Activated CD4-positive, alpha-beta T cell treated with anti-CD3 and anti-CD28 coated beads, Interleukin-2, amount 50 U/mL, for 24 hours (primary cell): ENCODE results near the gene KIAA0408.
"Not testable (repeated sequence)": the region's sequence is repeated elsewhere in the genome, so short reads cannot be mapped to it uniquely, and the experiment has no call there.

Experiments
- DNase-seq, 2 donors: peaks; one replicate each; pipeline ENCODE4 v3.0.0-alpha.2; 2020; ENCODE audit warnings: low read depth in 1 of 2, low spot score in 1 of 2

The KIAA0408 gene

GRCh38 chr6:127464161-127464880 lies 5.1 kb upstream of the KIAA0408 start:
- no peak for DNase-seq

- DNase-seq, result no peak
Measured at GRCh38 chr6:127463056-127463455, 3.9 kb upstream of the KIAA0408 start.

GRCh38 chr6:127462376-127462775 lies 3.2 kb upstream of the KIAA0408 start:
- DNase-seq, result no peak

- DNase-seq, result no peak
Measured at GRCh38 chr6:127460465-127460864, 1.3 kb upstream of the KIAA0408 start.

- no peak for DNase-seq
Measured at GRCh38 chr6:127458817-127459216, 372 bp downstream of the KIAA0408 start.

GRCh38 chr6:127458222-127458621 lies 967 bp downstream of the KIAA0408 start:
- DNase-seq, result no peak

- no peak for DNase-seq
Measured at GRCh38 chr6:127457456-127458064, 1.6 kb downstream of the KIAA0408 start.

- DNase-seq, result no peak
Measured at GRCh38 chr6:127456465-127456864, 2.7 kb downstream of the KIAA0408 start.

GRCh38 chr6:127453845-127454619 lies 5.2 kb downstream of the KIAA0408 start:
- no peak for DNase-seq

- no peak for DNase-seq
Measured at GRCh38 chr6:127452803-127453202, 6.4 kb downstream of the KIAA0408 start.

GRCh38 chr6:127451388-127451787 lies 7.8 kb downstream of the KIAA0408 start:
- no peak for DNase-seq

- DNase-seq, result no peak
Measured at GRCh38 chr6:127447780-127448179, 11.4 kb downstream of the KIAA0408 start.

GRCh38 chr6:127446356-127446755 lies 12.8 kb downstream of the KIAA0408 start:
- DNase-seq, result no peak

GRCh38 chr6:127441881-127442280 lies 17.3 kb downstream of the KIAA0408 start:
- no peak for DNase-seq

- no peak for DNase-seq
Measured at GRCh38 chr6:127439718-127440117, 19.5 kb downstream of the KIAA0408 start.

- no peak for DNase-seq
Measured at GRCh38 chr6:127436578-127437110, 22.5 kb downstream of the KIAA0408 start.

GRCh38 chr6:127435626-127436220 lies 23.5 kb downstream of the KIAA0408 start:
- DNase-seq, result no peak

- no peak for DNase-seq
Measured at GRCh38 chr6:127434651-127435050, 24.5 kb downstream of the KIAA0408 start.

- DNase-seq, result not testable (repeated sequence)
Measured at GRCh38 chr6:127428562-127428961, 30.6 kb downstream of the KIAA0408 start.

GRCh38 chr6:127423921-127424320 lies 35.3 kb downstream of the KIAA0408 start:
- no peak for DNase-seq

- DNase-seq, result not testable (repeated sequence)
Measured at GRCh38 chr6:127421164-127421563, 38.0 kb downstream of the KIAA0408 start.
